OCI-LY1 (cell line): ENCODE measurements around the gene SDC3.

ENCODE experiments used
- H2AFZ ChIP-seq: fragments of 200-600 bp; sonication (generic), shearing (Covaris generic); 2 replicates; pipeline ENCODE4 v1.6.0; 2014; ENCODE audit warnings: antibody characterized with exemption, mild to moderate bottlenecking, low read length
- H3F3A ChIP-seq: fragments of 200-600 bp; sonication (generic), shearing (Covaris generic); 2 replicates; pipeline ENCODE4 v1.6.0; 2014; ENCODE audit warnings: mild to moderate bottlenecking, antibody characterized with exemption, low read length, moderate library complexity; ENCODE audit not compliant: insufficient read depth
- H3K27ac ChIP-seq: fragments of 200-600 bp; sonication (generic); 2 replicates; pipeline ENCODE4 v1.5.1; 2014; ENCODE audit warnings: low read length, mixed run types, mild to moderate bottlenecking, low read depth; ENCODE audit not compliant: poor library complexity, severe bottlenecking
- H3K27me3 ChIP-seq: fragments of 200-600 bp; sonication (generic); 2 replicates; pipeline ENCODE4 v1.6.0; 2014; ENCODE audit warnings: antibody characterized with exemption, mild to moderate bottlenecking, low read length, moderate library complexity; ENCODE audit not compliant: insufficient read depth
- H3K36me3 ChIP-seq: fragments of 200-600 bp; sonication (generic); 2 replicates; pipeline ENCODE4 v1.6.1; 2014; ENCODE audit warnings: mild to moderate bottlenecking, antibody characterized with exemption, low read length, moderate library complexity, mixed read lengths; ENCODE audit not compliant: insufficient read depth
- H3K4me1 ChIP-seq: fragments of 200-600 bp; sonication (generic); 2 replicates; pipeline ENCODE4 v1.5.1; 2014; ENCODE audit warnings: mild to moderate bottlenecking, low read length, moderate library complexity; ENCODE audit not compliant: insufficient read depth, severe bottlenecking
- H3K4me2 ChIP-seq: fragments of 200-600 bp; sonication (generic), shearing (Covaris generic); 2 replicates; pipeline ENCODE4 v1.6.1; 2014; ENCODE audit warnings: low read length
- H3K4me3 ChIP-seq: fragments of 200-600 bp; sonication (generic); 2 replicates; pipeline ENCODE4 v1.5.1; 2014; ENCODE audit warnings: low read length, low read depth, mild to moderate bottlenecking, mixed read lengths; ENCODE audit not compliant: poor library complexity, severe bottlenecking
- H3K79me2 ChIP-seq: fragments of 200-600 bp; shearing (Covaris generic); 2 replicates; pipeline ENCODE4 v1.6.1; 2016; ENCODE audit warnings: mixed run types, low read length, mixed read lengths; ENCODE audit not compliant: insufficient read depth
- H3K9ac ChIP-seq: fragments of 200-600 bp; sonication (generic), shearing (Covaris generic); 2 replicates; pipeline ENCODE4 v1.6.1; 2014; ENCODE audit warnings: mild to moderate bottlenecking, low read length, mixed read lengths
- H3K9me2 ChIP-seq: fragments of 200-600 bp; sonication (generic), shearing (Covaris generic); 2 replicates; pipeline ENCODE4 v1.6.1; 2014; ENCODE audit warnings: low read depth, mild to moderate bottlenecking, low read length, mixed read lengths
- H3K9me3 ChIP-seq: fragments of 200-600 bp; shearing (Covaris generic); 2 replicates; pipeline ENCODE4 v1.6.1; 2014; ENCODE audit warnings: low read length, mixed read lengths
- H4K20me1 ChIP-seq: fragments of 200-600 bp; sonication (generic), shearing (Covaris generic); 2 replicates; pipeline ENCODE4 v1.6.0; 2016; ENCODE audit warnings: mild to moderate bottlenecking, low read length; ENCODE audit not compliant: insufficient read depth
- CTCF ChIP-seq: fragments of 200-600 bp; sonication (generic), shearing (Covaris generic); IDR thresholded peaks from 2 replicates; pipeline ENCODE4 v1.5.1; 2017; ENCODE audit warnings: mild to moderate bottlenecking, antibody characterized with exemption, low read length, moderate library complexity, mixed read lengths
- EZH2 ChIP-seq: fragments of 200-600 bp; sonication (generic), shearing (Covaris generic); IDR thresholded peaks from 2 replicates; pipeline ENCODE4 v1.8.0; 2017; ENCODE audit warnings: borderline replicate concordance, mixed run types, mild to moderate bottlenecking, antibody characterized with exemption, low read length, moderate library complexity, mixed read lengths

Gene SDC3

GRCh38 chr1:30953685-30954084, 45.1 kb upstream of the SDC3 start:
- Histone ChIP-seq H3K4me2 (no peak overlapping the region), H3K4me1 (no peaks in the 10 kb centered on the region), H3K4me3 (no peak overlapping the region), H3K9me2 (no peaks in the 10 kb centered on the region), H3K27ac (no peak overlapping the region), H3K79me2 (peaks cover 4% of the 10 kb centered on the region; the same call in 1 of the 2 replicates), H3K9me3 (no peaks in the 10 kb centered on the region), H4K20me1 (no peaks in the 10 kb centered on the region; the same call in 1 of the 2 replicates), H3K9ac (no peak overlapping the region), H3K36me3 (peaks cover 87% of the 10 kb centered on the region), H2AFZ (no peak overlapping the region), H3K27me3 (no peaks in the 10 kb centered on the region), H3F3A (no peaks in the 10 kb centered on the region)
- TF ChIP-seq CTCF: no peak
- no peak for TF ChIP-seq EZH2

GRCh38 chr1:30952098-30952497, 43.5 kb upstream of the SDC3 start:
- Histone ChIP-seq H3K36me3 (peaks cover 87% of the 10 kb centered on the region), H3K27me3 (no peaks in the 10 kb centered on the region), H3K79me2 (no peaks in the 10 kb centered on the region), H3K4me2 (no peak overlapping the region), H2AFZ (no peak overlapping the region), H3K4me3 (no peak overlapping the region), H3K27ac (no peak overlapping the region), H3K9me2 (no peaks in the 10 kb centered on the region), H3K9ac (no peak overlapping the region), H3K9me3 (no peaks in the 10 kb centered on the region), H3K4me1 (no peaks in the 10 kb centered on the region), H3F3A (no peaks in the 10 kb centered on the region), H4K20me1 (no peaks in the 10 kb centered on the region)
- TF ChIP-seq CTCF (no peak), EZH2 (no peak)

GRCh38 chr1:30950700-30951099, 42.1 kb upstream of the SDC3 start:
- TF ChIP-seq CTCF (no peak), EZH2 (no peak)
- no peaks in the 10 kb centered on the region for H3K9me2 ChIP-seq
- no peaks in the 10 kb centered on the region for H3K9me3 ChIP-seq
- H3K9ac ChIP-seq: no peak overlapping the region
- no peak overlapping the region for H2AFZ ChIP-seq
- H3F3A ChIP-seq: no peaks in the 10 kb centered on the region
- H3K27ac ChIP-seq: no peak overlapping the region
- H3K4me3 ChIP-seq: no peak overlapping the region
- H4K20me1 ChIP-seq: no peaks in the 10 kb centered on the region
- no peaks in the 10 kb centered on the region for H3K27me3 ChIP-seq
- no peak overlapping the region for H3K4me2 ChIP-seq
- H3K4me1 ChIP-seq: no peaks in the 10 kb centered on the region
- peaks cover 86% of the 10 kb centered on the region for H3K36me3 ChIP-seq
- no peaks in the 10 kb centered on the region for H3K79me2 ChIP-seq
